Non-pigmented ciliary epithelial cell (primary cell): ENCODE measurements around the gene CCDC13.
A peak's percentile ranks its signal among the peaks of the same experiment; 100 is the strongest.

Source experiments
- DNase-seq: peaks from one replicate; pipeline ENCODE4 v3.0.0-alpha.2; 2010; ENCODE audit warnings: low read depth

The CCDC13 gene

DNA sequence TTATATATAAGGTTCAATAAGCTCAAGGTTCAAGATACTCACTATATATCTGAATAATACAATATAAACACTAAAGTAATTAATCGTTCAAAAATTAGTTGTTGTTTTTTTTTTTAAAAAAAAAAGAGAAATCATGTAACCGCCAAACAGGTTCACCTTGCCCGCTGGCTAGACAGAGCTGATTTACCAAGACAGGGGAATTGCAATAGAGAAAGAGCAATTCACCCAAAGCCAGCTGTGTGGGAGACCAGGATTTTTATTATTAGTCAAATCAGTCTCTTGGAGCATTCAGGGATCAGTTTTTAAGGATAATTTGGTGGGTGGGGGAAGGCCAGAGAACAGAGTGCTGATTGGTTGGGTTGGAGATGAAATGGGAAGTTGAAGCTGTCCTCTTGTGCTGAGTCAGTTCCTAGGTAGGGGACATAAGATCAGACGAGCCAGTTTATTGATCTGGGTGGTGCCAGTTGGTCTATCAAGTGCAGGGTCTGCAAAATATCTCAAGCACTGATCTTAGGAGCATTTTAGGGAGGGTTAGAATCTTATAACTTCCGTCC, 23.4 kb upstream of the CCDC13 start:
- no peak for DNase-seq

- DNase-seq: no peak
Measured at GRCh38 chr3:42795621-42796181, 22.6 kb upstream of the CCDC13 start.

DNA sequence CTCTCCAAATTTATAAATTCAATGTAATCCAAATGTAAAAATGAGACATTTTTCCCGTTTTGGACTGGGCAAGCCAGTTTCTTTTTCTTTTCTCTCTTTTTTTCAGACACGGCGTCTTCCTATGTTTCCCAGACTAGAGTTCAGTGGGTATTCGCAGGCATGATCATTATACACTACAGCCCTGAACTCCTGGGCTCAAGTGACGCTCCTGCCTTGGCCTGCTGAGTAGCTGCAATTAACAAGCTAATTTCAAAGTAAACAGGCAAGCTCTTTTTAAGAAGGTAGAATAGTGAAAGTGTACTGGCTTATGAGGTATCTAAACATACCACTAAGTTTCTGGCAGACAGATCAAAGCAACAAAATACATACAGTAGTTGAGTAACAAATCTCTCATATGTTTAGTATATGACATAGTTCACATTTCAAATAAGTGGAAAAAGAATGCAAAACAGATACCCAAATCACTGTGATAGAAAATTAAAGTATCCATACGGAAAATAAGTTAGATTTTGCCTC, 17.7 kb upstream of the CCDC13 start:
- no peak for DNase-seq

- DNase-seq: no peak
Measured at GRCh38 chr3:42786631-42787030, 13.6 kb upstream of the CCDC13 start.

GRCh38 chr3:42786212-42786611, 13.2 kb upstream of the CCDC13 start:
- DNase-seq: no peak

GRCh38 chr3:42780892-42781700, 8.0 kb upstream of the CCDC13 start:
- peak; percentile 55 for DNase-seq

GRCh38 chr3:42780398-42780797, 7.3 kb upstream of the CCDC13 start:
- no peak for DNase-seq

- peak; percentile 46 for DNase-seq
Measured at GRCh38 chr3:42778644-42779043, 5.6 kb upstream of the CCDC13 start.

DNA sequence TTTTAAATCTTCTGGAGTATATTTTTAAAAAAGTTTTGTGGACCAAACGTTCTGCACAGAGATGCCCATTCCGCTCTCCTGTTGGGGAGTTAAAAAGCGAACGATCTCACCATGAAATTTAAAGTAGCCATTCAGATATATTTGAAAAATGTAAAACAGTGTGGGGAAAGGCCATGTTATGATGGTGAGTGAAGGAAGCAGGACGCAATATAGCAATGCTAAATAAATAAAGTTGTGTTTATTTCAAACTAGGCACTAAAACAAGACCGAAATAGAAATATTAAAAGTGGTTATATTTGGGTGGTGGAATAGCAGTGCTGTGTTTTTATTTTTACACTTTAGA, 327 bp upstream of the CCDC13 start:
- no peak for DNase-seq

DNA sequence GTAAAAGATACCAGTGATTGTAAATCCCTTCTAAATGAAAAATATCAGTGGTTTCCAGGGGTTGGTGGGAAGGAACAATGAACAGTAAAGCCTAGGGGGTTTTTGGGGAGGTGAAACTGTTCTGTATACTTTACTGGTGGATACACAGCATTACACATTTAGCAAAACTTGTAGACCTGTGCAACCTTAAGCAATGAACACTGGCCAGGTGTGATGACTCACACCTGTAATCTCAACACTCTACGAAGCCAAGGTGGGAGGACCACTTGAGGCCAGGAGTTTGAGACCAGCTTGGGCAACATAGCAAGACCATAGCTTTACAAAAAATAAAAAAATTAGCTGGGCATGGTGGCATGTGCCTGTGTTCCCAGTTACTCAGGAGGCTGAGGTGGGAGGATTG, 1.8 kb downstream of the CCDC13 start:
- no peak for DNase-seq

DNA sequence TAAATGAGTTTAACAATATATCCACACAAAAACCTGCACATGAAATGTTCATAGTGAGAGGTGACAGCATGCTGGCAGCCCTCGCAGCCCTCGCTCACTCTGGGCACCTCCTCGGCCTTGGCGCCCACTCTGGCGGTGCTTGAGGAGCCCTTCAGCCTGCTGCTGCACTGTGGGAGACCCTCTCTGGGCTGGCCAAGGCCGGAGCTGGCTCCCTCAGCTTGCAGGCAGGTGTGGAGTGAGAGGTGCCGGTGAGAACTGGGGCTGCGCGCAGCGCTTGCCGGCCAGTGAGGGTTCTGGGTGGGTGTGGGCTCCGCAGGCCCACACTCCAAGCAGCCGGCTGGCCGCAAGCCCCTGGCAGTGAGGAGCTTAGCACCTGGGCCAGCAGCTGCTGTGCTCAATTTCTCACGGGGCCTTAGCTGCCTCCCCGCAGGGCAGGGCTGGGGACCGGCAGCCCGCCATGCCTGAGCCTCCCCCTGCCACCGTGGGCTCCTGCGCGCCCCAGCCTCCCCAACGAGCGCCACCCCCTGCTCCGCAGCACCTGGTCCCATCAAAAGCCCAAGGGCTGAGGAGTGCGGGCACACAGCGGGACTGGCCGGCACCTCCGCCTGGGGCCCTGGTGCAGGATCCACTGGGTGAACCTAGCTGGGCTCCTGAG, 3.4 kb downstream of the CCDC13 start:
- no peak for DNase-seq

DNA sequence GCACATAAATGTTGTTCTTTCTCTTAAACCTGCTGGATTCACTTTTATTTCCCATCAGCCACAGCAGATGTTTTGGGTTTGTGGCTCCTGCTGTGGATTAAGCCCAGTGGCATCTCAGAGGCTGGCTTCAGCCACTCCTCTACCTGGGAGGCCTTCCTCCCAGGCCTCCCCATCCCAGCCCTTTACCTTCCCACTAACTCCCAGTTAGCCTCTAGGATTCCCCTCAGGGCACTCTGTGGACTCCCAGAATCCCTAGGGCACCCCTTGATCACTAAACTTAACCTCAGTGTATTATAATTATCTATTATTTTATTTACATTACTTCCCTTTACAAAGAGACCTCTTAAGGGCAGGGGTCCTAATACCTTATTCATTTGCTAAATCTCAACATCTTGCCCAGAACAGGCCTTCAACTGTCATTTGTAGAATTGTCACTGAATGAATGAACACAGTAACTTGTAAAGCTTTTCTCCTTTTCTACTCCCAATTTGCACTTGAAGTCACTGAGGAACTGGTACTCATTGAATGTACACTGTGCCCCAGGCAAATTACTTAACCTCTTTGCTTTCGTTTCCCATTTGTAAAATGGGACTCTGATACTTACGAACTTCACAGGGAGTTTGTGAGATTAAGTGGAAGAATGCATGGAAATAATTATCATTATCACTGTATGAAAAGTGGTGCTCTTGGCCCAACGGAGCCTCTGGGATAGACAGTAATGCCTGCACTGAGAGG, 8.3 kb downstream of the CCDC13 start:
- no peak for DNase-seq

GRCh38 chr3:42764115-42764514, 8.9 kb downstream of the CCDC13 start:
- no peak for DNase-seq

GRCh38 chr3:42763021-42763420, 10.0 kb downstream of the CCDC13 start:
- DNase-seq: no peak

- no peak for DNase-seq
Measured at GRCh38 chr3:42762046-42762724, 10.9 kb downstream of the CCDC13 start.

GRCh38 chr3:42758126-42758525, 14.9 kb downstream of the CCDC13 start:
- no peak for DNase-seq

- no peak for DNase-seq
Measured at GRCh38 chr3:42756681-42757213, 16.3 kb downstream of the CCDC13 start.

DNA sequence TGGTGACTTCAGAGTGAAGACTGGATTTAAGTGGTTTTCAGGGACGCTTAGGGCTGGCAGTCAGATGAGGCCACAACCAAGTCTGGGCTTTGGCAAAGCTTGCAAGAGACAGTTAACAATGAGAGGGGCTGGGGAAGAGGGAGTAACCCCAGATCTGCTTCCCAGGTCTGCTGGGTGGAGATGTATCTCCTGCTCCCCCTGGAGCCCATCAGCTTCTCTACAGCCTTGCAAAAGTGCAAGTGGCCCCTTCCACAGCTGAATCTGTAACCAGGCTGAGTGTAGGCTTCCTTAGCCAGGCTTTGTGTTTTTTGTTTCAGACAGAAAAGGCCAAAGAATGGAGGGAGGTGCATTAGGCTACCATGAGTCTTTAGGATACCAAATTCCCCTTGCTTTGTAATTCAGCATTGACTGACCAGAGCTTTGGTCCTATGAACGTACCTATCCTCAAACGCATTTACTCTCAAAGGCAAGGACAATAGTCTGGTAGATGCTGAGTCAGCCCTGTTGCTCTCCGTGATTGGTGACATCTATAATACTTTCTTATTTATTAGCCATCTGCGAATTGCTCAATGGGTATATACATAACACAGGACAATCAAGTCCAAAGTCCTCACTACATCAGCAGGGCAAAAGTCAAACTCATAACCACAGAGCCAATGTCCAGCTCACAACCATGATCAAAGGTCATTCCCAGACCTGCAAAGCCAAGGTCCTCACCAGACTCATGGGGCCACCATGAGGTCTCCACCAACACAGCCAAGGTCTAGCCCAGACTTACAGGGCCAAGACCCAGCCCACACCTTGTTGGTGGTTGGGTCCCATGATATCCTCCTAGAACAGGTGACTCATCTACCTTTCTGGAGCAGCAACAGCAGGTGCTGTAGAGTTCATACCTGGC, 17.1 kb downstream of the CCDC13 start:
- no peak for DNase-seq

DNA sequence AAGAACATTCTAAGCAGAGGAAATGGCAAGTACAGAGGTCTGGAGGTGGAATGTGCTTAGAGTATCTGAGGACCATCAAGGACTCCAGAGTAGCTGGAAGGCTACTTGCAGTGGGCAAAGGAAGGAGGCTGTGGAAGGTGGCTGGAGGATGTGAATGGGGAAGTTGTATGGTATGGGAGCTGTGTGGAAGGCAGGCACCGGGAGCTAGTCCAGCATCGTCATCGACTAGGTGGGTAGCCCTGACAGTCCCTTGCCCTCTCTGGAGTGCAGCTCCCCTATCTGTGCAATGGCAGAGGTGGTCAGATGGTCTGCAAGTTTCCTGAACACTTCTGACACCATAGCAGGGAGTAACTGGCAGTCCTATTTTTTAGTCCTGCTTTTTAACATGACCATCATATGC, 19.3 kb downstream of the CCDC13 start:
- no peak for DNase-seq

- DNase-seq: no peak
Measured at GRCh38 chr3:42752961-42753360, 20.1 kb downstream of the CCDC13 start.
